Type B pancreatic cell (in vitro differentiated cells): ENCODE measurements around the gene SLC34A3. TPM values are rescaled to one million over a fixed set of nuclear protein-coding genes. Genes with fewer than 3 reads are reported as not detected.

ENCODE experiments used
- DNase-seq: peaks from one replicate; pipeline ENCODE4 v3.0.0; 2021; ENCODE audit warnings: mixed read lengths; ENCODE audit not compliant: unreplicated experiment; ENCODE audit errors: extremely low spot score
- H3K27ac Mint-ChIP-seq: 2 replicates; pipeline ENCODE4 v1.8.0; 2021; ENCODE audit warnings: mild to moderate bottlenecking, mixed read lengths
- H3K27me3 Mint-ChIP-seq: 2 replicates; pipeline ENCODE4 v1.8.0; 2021; ENCODE audit warnings: mixed read lengths
- H3K36me3 Mint-ChIP-seq: 2 replicates; pipeline ENCODE4 v1.8.0; 2021; ENCODE audit warnings: mixed read lengths
- H3K4me1 Mint-ChIP-seq: one replicate; pipeline ENCODE4 v1.8.0; 2021; ENCODE audit warnings: mixed read lengths; ENCODE audit not compliant: unreplicated experiment
- H3K4me3 Mint-ChIP-seq: 2 replicates; pipeline ENCODE4 v1.8.0; 2021; ENCODE audit warnings: mild to moderate bottlenecking, mixed read lengths
- H3K9me3 Mint-ChIP-seq: 2 replicates; pipeline ENCODE4 v1.8.0; 2021; ENCODE audit warnings: mixed read lengths
- total RNA-seq: library from RNA; stranded (reverse); gene quantifications from 2 replicates; pipeline ENCODE4 v1.2.1, GENCODE V29; 2021; ENCODE audit warnings: low replicate concordance
- TF ChIP-seq, protein P1 (sequence below): fragments of 200-600 bp; sonication (generic); conservative IDR thresholded peaks from 2 replicates; pipeline ENCODE4 v1.5.0; 2021; ENCODE audit warnings: antibody characterized with exemption, mild to moderate bottlenecking

The SLC34A3 gene
- total RNA-seq, 1 donor from 2014 or later = 0.41 TPM

DNA sequence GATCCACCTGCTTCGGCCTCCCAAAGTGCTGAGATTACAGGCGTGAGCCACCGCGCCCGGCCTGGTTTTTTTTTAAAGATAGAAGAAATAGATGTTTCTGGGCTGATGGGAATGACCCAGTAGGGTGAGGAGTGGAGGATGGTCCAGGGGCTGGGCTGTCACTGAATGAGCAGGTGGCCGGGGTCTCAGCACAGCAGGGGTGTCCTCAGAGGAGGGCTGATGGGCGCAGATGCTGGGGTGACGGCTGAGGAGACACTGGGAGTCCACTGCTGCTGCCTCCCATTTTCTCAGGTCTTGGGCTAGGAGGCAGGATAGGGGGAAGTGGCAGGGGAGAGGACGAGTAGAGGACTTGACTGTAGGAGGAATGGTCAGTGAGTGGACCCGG lies 44.5 kb downstream of the SLC34A3 start:
- peak overlapping the region; percentile 61 for H3K27ac Mint-ChIP-seq

DNA sequence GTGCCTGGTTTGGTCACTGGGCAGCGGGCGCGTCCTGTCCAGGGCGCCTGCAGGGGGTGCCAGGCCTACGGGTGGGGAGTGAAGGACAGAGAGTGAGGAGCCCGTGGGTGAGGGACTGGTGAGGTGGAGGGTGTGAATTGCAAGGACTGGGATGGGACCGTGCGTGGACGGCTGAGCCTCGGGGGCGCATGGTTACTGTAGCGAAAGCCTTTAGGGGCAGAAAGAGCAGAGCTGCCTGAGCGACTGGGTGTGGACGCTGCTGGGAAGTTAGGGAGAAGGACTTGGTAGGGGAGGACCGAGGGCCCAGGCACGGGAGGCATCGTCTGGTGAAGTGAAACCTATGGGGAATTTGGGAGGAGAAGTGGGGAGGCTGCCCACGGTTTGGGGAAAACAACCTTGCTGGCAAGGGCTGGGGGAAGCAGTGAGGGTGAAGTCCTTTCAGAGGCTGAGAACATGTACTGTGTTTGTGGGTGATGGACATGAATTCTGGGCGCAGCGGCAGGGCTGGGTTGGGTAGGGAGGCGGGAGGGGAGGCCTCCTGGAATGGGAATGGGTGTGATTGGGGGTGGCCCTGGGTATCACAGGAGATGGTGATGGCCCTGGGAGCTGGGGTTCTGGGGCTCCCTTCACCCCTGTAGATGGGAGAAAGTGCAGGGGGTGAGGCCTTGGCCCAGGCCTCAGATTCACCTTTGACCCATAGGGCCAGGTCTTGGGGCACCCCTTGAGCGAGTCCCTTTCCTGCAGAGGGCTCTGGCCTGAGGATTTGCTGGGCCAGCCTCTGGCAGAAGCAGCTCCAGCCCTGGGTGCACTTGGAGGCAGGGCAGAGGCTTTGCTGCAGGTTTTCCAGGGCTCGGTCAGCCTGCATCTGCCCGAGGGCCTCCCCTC lies 45.1 kb downstream of the SLC34A3 start:
- TF ChIP-seq, protein P1, sequence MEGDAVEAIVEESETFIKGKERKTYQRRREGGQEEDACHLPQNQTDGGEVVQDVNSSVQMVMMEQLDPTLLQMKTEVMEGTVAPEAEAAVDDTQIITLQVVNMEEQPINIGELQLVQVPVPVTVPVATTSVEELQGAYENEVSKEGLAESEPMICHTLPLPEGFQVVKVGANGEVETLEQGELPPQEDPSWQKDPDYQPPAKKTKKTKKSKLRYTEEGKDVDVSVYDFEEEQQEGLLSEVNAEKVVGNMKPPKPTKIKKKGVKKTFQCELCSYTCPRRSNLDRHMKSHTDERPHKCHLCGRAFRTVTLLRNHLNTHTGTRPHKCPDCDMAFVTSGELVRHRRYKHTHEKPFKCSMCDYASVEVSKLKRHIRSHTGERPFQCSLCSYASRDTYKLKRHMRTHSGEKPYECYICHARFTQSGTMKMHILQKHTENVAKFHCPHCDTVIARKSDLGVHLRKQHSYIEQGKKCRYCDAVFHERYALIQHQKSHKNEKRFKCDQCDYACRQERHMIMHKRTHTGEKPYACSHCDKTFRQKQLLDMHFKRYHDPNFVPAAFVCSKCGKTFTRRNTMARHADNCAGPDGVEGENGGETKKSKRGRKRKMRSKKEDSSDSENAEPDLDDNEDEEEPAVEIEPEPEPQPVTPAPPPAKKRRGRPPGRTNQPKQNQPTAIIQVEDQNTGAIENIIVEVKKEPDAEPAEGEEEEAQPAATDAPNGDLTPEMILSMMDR = no peak
- H3K27me3 Mint-ChIP-seq = no peaks in the 10 kb centered on the region
- peak overlapping the region; percentile 61 for H3K27ac Mint-ChIP-seq
- no peaks in the 10 kb centered on the region for H3K9me3 Mint-ChIP-seq
- no peaks in the 10 kb centered on the region for H3K36me3 Mint-ChIP-seq
- peak; percentile 66 for DNase-seq
- H3K4me3 Mint-ChIP-seq = peak overlapping the region; percentile 14
- peaks cover 17% of the 10 kb centered on the region for H3K4me1 Mint-ChIP-seq

More for the DNA sequence above, 44.5 kb downstream of the SLC34A3 start:
- Mint-ChIP-seq H3K36me3 (no peaks in the 10 kb centered on the region), H3K9me3 (no peaks in the 10 kb centered on the region), H3K4me3 (peak overlapping the region; percentile 14), H3K27me3 (no peaks in the 10 kb centered on the region), H3K4me1 (peaks cover 17% of the 10 kb centered on the region)
- DNase-seq = no peak
- TF ChIP-seq, protein P1 = no peak

DNA sequence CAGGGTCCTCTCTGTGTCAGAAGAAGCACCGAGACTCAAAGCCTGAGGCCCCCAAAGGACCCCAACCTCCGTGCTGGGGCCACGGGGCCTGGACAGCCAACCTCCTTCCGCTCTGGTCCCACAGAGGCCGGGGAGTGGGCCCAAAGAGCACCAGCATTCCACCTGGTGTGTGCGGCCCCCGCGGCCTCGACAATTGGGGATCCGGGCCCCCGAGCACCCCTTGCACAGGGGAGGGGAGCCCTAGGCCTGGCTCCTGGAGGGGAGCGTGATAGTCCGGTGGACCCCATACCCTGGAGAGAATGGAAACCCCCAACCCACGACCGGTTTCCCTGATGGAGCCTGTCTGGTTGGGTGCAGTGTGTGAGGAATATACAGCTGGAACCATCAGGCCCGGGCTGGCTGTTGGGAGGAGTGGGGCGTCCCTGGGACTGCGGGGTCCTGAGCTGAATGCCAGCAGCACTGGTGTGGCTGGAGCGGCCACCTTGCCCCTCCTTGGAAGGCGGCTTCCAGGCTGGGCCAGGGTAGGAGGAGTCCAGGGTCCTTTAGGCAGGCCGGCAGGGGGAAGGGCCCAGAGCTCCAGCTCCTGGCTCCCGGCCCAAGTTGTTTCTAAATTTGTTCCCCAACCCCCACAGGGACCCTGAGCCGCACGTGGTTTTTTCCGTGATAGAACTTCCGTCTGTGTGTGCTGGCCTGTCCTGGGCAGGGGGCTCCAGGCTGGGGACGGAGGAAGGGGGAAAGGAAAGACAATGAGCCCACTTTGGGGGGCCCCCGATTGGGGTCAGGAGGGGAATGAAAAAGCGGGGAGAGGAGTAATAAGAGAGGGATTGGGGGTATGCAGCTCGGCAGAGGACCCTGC lies 46.0 kb downstream of the SLC34A3 start:
- Mint-ChIP-seq H3K27ac (peak overlapping the region; percentile 26), H3K27me3 (no peaks in the 10 kb centered on the region), H3K36me3 (no peaks in the 10 kb centered on the region), H3K9me3 (no peaks in the 10 kb centered on the region), H3K4me3 (peak overlapping the region; percentile 65), H3K4me1 (peaks cover 17% of the 10 kb centered on the region)
- DNase-seq = peak; percentile 68
- TF ChIP-seq, protein P1 = no peak

DNA sequence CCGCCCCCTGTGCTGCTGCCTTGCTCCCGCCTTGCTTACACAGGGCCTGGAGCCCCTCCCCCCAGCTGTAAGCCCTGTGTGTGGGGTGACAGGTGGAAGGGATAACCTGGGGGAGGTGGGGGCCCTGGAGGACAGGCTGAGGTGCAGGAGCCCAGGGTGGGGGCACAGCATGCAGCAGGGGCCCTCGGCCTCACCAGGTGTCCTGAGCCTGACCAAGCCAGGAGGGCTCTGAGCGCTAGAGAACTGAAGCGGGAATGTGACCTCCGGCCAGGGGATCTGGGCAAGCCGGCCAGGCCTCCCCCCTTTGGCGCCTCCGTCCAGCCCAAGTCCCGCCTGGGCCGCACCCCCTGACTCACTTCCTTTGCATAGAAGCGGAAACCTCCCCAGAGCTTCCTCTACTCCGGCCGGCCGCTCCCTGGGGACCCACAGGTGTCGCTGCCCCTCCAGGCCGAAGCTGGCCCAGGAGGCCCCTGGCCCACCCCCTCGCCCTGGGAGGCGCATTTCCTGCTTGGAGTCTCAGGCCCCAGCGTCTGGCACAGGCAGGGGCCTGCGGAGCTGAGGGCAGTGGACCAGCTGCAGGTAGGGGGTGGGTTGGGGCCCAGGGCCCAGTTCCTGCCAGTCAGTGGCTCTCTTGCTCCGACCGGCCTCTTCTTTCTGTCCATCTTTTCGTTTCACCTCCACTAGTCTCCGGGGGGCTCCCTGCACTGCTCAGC lies 46.8 kb downstream of the SLC34A3 start, which contains the start of gene TOR4A:
TOR4A (plus strand) TSS at position 398 of the 713 bp plus-strand sequence. CDS start 964 bp downstream, outside the sequence.
- H3K4me1 Mint-ChIP-seq = peaks cover 17% of the 10 kb centered on the region
- peak within 1 kb of the TSS; percentile 65 for H3K4me3 Mint-ChIP-seq
- H3K27ac Mint-ChIP-seq = peak within 1 kb of the TSS; percentile 26
- TF ChIP-seq, protein P1 = no peak
- H3K27me3 Mint-ChIP-seq = peaks cover 7% of the 10 kb centered on the region
- DNase-seq = peak; percentile 79
- H3K9me3 Mint-ChIP-seq = no peaks in the 10 kb centered on the region
- no peaks in the 10 kb centered on the region for H3K36me3 Mint-ChIP-seq

DNA sequence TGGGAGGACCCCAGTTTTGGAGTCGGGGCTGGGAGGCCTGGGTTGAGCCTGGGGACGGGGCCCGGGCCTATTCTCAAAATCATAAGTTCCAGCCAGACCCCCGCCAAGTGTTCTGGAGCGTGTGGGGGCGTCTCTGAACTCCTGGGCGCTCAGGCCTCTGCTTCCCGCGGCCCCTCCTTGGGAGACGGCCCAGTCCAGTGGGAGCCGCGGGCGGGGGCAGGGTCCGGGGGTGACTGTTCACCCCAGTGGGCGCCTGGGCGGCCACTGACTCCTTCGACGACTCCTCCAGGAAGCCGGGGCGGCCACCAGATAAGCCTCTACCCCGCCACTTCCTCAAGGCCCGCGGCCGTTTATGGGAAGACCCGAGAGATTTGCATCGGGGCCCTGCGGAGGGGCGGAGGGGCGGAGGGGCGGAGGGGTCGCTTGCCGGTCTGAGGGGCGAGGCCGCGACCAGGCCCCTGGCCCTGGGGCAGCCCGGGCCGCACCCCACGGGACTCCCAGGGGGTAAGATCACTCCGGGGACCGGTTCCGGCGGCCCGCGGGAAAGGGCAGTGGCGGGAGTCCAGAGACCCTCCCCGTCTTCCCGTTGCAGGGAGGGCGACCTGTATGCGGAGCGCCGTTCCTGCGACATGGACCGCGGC lies 47.5 kb downstream of the SLC34A3 start:
- H3K9me3 Mint-ChIP-seq = no peaks in the 10 kb centered on the region
- H3K4me1 Mint-ChIP-seq = peaks cover 17% of the 10 kb centered on the region
- TF ChIP-seq, protein P1 = no peak
- DNase-seq = peak; percentile 70
- H3K36me3 Mint-ChIP-seq = no peaks in the 10 kb centered on the region
- H3K27me3 Mint-ChIP-seq = peaks cover 14% of the 10 kb centered on the region
- H3K27ac Mint-ChIP-seq = no peak overlapping the region
- H3K4me3 Mint-ChIP-seq = no peak overlapping the region
